ENCODE measurements around the gene TLE5.

- TF ChIP-seq CTCF (IDR thresholded peaks at IDR 0.05) (no peak), POLR2AphosphoS5 (IDR thresholded peaks at IDR 0.05) (no peak)
These were observed 8.5 kb downstream of the TLE5 start for GRCh38 chr19:3053780-3054179.

All from upper lobe of left lung (tissue), 4 donors.